Uterine smooth muscle cell (primary cell): Measurements from ENCODE around the gene ADI1. TPM values are rescaled to one million over a fixed set of nuclear protein-coding genes. Genes with fewer than 3 reads are reported as not detected.

Experiments
- total RNA-seq: library from RNA; depleted of rRNA; stranded (reverse); fragments of >200 nt; gene quantifications from 2 replicates; pipeline ENCODE4 v1.2.3, GENCODE V29; 2014

Gene ADI1
- 34.6 and 35.6 TPM in 2 replicates for total RNA-seq

DNA sequence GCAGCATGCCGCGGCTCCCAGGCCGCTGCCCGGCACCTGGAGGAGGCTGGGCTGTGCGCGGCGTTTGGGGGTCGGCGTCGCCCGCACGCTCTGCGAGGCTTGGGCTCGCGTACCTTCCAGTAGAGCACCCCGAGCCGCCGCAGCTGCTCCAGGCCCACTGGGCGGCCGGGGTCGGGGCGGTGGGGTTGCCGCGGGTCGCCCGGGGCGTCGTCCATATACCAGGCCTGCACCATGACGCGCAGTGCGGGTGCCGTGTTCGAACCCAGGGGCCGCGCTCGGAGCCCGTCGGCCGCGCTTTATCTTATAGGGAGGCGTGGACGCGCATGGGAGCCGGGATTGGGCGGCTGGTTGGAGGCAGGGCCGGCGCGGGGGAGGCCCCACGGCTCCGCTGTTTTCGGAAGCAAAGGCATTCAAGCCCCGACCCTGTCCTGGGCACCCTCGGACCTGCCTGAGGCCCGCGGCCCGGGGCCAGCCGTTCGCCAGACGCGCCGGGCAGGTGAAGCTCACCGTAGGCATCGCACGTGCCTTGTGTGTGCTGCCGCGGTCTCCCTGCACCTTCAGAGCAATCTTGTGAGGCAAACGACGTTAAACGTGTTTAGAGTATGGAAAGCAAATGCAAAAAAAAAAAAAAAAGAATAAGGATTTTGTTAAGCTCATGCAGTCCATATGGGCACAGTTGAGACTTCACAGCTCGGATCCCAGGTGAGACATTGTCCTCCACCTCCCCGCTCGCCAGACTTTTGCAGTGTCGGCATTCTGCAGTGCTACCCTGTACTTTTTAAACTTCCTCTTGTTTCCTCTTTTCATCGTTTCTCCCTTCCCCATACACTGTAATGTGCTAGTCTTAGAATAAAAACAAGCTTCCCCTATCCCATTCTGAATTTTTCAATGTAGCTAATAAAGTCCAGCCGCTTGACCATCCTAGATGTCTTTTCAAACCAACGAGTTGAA lies at the start of gene ADI1:
Gene ADI1, minus strand, starts transcription at position 277 of the 951 bp plus-strand sequence. Its CDS starts 44 bp downstream, at position 233.

GRCh38 chr2:3558205-3559014 lies 39.1 kb upstream of the ADI1 start, which contains the start of gene RNASEH1:
RNASEH1 (minus strand) TSS chr2:3558333; CDS start chr2:3558260, 73 bp downstream.

Other genes with a start within 250 kb of the ADI1 start
- gene EIPR1, start 141.7 kb downstream of the ADI1 start, total RNA-seq = 36.6 and 50.7 TPM in 2 replicates
- 57.3 and 71.7 TPM in 2 replicates for gene TRAPPC12, start 139.8 kb downstream of the ADI1 start, total RNA-seq
- 43.1 and 56.1 TPM in 2 replicates for gene RNASEH1, start 38.8 kb upstream of the ADI1 start, total RNA-seq
- 1,498 and 1,645 TPM in 2 replicates for gene RPS7, start 55.7 kb upstream of the ADI1 start, total RNA-seq
- gene COLEC11, start 75.6 kb upstream of the ADI1 start, total RNA-seq = under 0.01 TPM in 1 of 2 replicates, not detected in the other
- gene ALLC, start 138.7 kb upstream of the ADI1 start, total RNA-seq = 0.25 TPM in 1 of 2 replicates, not detected in the other
- gene DCDC2C, start 184.0 kb upstream of the ADI1 start, total RNA-seq = 0.37 TPM in 1 of 2 replicates, not detected in the other